Suprapubic skin (tissue), 4 donors: ENCODE results near the gene AKR1C3.
"Not testable (repeated sequence)": the region's sequence is repeated elsewhere in the genome, so short reads cannot be mapped to it uniquely, and the experiment has no call there.

Experiments used
- CTCF ChIP-seq, 2 donors: fragments of 200-600 bp in 1 of 2; fragments of 450-650 bp in 1 of 2; sonication (generic) in 1 of 2; IDR thresholded peaks; one replicate each; pipeline ENCODE4 v1.5.1; 2016 to 2019; ENCODE audit warnings: antibody characterized with exemption in 2 of 2, mild to moderate bottlenecking in 1 of 2, moderate library complexity in 1 of 2
- POLR2A ChIP-seq, 2 donors: fragments of 450-650 bp; IDR thresholded peaks; one replicate each; pipeline ENCODE4 v1.6.1; 2017; ENCODE audit warnings: antibody characterized with exemption in 2 of 2, mild to moderate bottlenecking in 2 of 2, moderate library complexity in 2 of 2
- POLR2AphosphoS5 ChIP-seq, 3 donors: sonication (generic); formaldehyde crosslinking; IDR thresholded peaks; one replicate each; pipeline ENCODE4 v1.6.1; 2017; ENCODE audit warnings: antibody characterized with exemption in 3 of 3

- TF ChIP-seq CTCF, POLR2AphosphoS5, POLR2A (IDR thresholded peaks at IDR 0.05): not testable (repeated sequence)
Observed at GRCh38 chr10:5119997-5120396, 25.8 kb downstream of the AKR1C3 start.
